Stimulated activated CD4-positive, alpha-beta T cell treated with anti-CD3 and anti-CD28 coated beads, TNF-alpha, amount 100 ng/mL, for 24 hours (primary cell): ENCODE measurements around the gene FAM167B.
"Not testable (repeated sequence)": the region's sequence is repeated elsewhere in the genome, so short reads cannot be mapped to it uniquely, and the experiment has no call there.

Experiments used
- DNase-seq, 3 experiments: peaks; one replicate each; pipeline ENCODE4 v3.0.0-alpha.2; 2020; ENCODE audit warnings: low read depth in 3 of 3

The FAM167B gene

GRCh38 chr1:32257227-32257508, 10.1 kb downstream of the FAM167B start:
- no peak for DNase-seq

GRCh38 chr1:32263236-32263593, 16.2 kb downstream of the FAM167B start:
- not testable (repeated sequence) for DNase-seq

GRCh38 chr1:32263744-32264143, 16.7 kb downstream of the FAM167B start:
- no peak for DNase-seq

GRCh38 chr1:32265846-32266245, 18.8 kb downstream of the FAM167B start:
- no peak for DNase-seq

- DNase-seq, result no peak
Observed at GRCh38 chr1:32266921-32267591, 20.0 kb downstream of the FAM167B start.

GRCh38 chr1:32269744-32270143, 22.7 kb downstream of the FAM167B start:
- no peak for DNase-seq

- DNase-seq, result no peak
Observed at GRCh38 chr1:32272557-32273390, 25.8 kb downstream of the FAM167B start.

- peak; percentile 66 to 81 (median 73) for DNase-seq
Observed at GRCh38 chr1:32273391-32274208, 26.6 kb downstream of the FAM167B start.

GRCh38 chr1:32274646-32275340, 27.8 kb downstream of the FAM167B start:
- no peak for DNase-seq

- no peak for DNase-seq
Observed at GRCh38 chr1:32275424-32275823, 28.4 kb downstream of the FAM167B start.

- no peak for DNase-seq
Observed at GRCh38 chr1:32276032-32276782, 29.2 kb downstream of the FAM167B start.

- not testable (repeated sequence) for DNase-seq
Observed at GRCh38 chr1:32284777-32285176, 37.8 kb downstream of the FAM167B start.

GRCh38 chr1:32285658-32286057, 38.6 kb downstream of the FAM167B start:
- no peak for DNase-seq

GRCh38 chr1:32286763-32287162, 39.7 kb downstream of the FAM167B start:
- DNase-seq, result no peak

- no peak for DNase-seq
Observed at GRCh38 chr1:32289256-32289655, 42.2 kb downstream of the FAM167B start.

- DNase-seq, result no peak
Observed at GRCh38 chr1:32291145-32291707, 44.2 kb downstream of the FAM167B start.

GRCh38 chr1:32291708-32292538, 44.9 kb downstream of the FAM167B start, which contains the start of gene HDAC1:
TSS of gene HDAC1 (plus strand) at chr1:32292083. CDS start at chr1:32292170, 87 bp downstream.
- peak; percentile 91 to 97 (median 97) for DNase-seq

- DNase-seq, result not testable (repeated sequence)
Observed at GRCh38 chr1:32298211-32298610, 51.2 kb downstream of the FAM167B start.
